Parietal lobe (tissue), 2 donors: ENCODE data around the gene COX18. TPM values are rescaled to one million over a fixed set of nuclear protein-coding genes. Genes with fewer than 3 reads are reported as not detected.

ENCODE experiments used
- small RNA-seq: library from RNA; depleted of rRNA; stranded (forward); fragments of <200 nt; gene quantifications from one replicate; pipeline ENCODE3, GENCODE V24; 2014; ENCODE audit warnings: low replicate concordance
- total RNA-seq: library from RNA; depleted of rRNA; stranded (reverse); fragments of >200 nt; gene quantifications from one replicate; pipeline ENCODE4 v1.2.3, GENCODE V29; 2014

COX18 gene, protein sequence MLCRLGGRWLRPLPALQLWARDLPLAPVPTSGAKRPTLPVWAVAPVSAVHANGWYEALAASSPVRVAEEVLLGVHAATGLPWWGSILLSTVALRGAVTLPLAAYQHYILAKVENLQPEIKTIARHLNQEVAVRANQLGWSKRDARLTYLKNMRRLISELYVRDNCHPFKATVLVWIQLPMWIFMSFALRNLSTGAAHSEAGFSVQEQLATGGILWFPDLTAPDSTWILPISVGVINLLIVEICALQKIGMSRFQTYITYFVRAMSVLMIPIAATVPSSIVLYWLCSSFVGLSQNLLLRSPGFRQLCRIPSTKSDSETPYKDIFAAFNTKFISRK
- 20.0 TPM for total RNA-seq

DNA sequence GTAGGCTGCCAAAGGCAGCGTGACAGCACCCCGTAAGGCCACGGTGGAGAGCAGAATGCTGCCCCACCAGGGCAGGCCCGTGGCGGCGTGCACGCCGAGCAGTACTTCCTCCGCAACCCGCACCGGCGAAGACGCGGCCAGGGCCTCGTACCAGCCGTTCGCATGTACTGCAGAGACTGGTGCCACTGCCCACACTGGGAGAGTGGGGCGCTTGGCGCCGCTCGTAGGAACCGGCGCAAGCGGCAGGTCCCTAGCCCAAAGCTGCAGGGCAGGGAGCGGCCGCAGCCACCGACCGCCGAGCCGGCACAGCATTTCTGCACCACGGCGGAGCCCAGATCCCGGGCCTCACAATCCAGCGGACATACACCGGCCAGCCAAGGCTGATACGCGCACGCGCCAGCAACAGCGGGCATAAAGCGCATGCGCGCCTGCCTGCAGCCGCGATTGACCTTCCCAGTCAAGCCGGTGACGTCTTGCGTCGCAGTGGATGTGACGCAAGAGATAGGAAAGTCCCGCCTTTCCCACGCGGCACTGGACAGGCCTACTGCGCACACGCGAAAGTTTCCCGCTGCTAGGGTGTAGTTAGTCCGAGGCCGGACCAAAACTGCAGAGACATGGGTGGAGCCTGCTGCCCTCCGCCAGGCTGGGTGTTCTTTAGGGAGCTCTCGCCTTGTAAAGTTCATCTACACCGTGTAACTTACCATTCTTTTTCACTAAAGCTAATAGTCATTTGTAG lies at the start of gene COX18:
Gene COX18 (minus strand): TSS at position 379 of the 736 bp plus-strand sequence. CDS start 67 bp downstream, at position 312.

Small RNA genes within 50 kb of the gene (small RNA-seq; reads per million reads assigned to genes)
- gene RNU6ATAC5P, result not detected

Other genes starting within 250 kb of the COX18 start
- gene ANKRD17, start 189.1 kb upstream of the COX18 start, total RNA-seq, result 124 TPM